K562 (cell line): ENCODE data around the gene PRM3. TPM values are rescaled to one million over a fixed set of nuclear protein-coding genes. Genes with fewer than 3 reads are reported as not detected.

Source experiments
- ATAC-seq: fragments of 200-7000 bp; cut with Tn5 transposase; 3 replicates; pipeline ENCODE4 v1.9.1; 2020; ENCODE audit warnings: moderate library complexity
- BruUV-seq: library from RNA; stranded (reverse); fragments of 400-500 nt; replicated peaks from 2 replicates; lab custom pipeline; 2021; lab: Mats Ljungman, UMichigan
- CTCF ChIA-PET: fragments of 300-600 bp; formaldehyde crosslinking; extraction: SDS; loops from one replicate; lab custom pipeline; 2021; ENCODE audit warnings: low intra/inter-chr PET ratio; lab: Yijun Ruan, JAX
- POLR2A ChIA-PET: fragments of 300-600, 350-650 bp; sonication (Branson Sonifier 250); formaldehyde crosslinking; extraction: SDS; loops from one replicate; lab custom pipeline; 2021; ENCODE audit warnings: antibody characterized with exemption, inconsistent platforms; lab: Yijun Ruan, JAX
- DNase-seq, 4 experiments: peaks; one replicate each; pipeline versions ENCODE4 v3.0.0 to v3.0.0-alpha.2; 2011 to 2018; ENCODE audit warnings: low spot score in 3 of 4, mixed read lengths in 3 of 4; ENCODE audit errors: extremely low read depth in 1 of 4
- FAIRE-seq: peaks from 2 replicates; lab custom pipeline; 2011; peaks lifted over from hg19 to GRCh38; lab: Jason Lieb, UNC
- H2AFZ ChIP-seq: 2 replicates; pipeline ENCODE4 v1.6.0; 2011; ENCODE audit warnings: low read depth, low read length, control low read depth, inconsistent platforms
- H3K27ac ChIP-seq: fragments of 200-600 bp; 3 replicates; pipeline ENCODE4 v1.8.0; 2011; ENCODE audit warnings: low read depth, mild to moderate bottlenecking, control low read depth, inconsistent platforms, low read length, moderate library complexity, mixed read lengths; ENCODE audit errors: extremely low read depth
- H3K27me3 ChIP-seq, 2 experiments: fragments of 300-600 bp in 1 of 2; 2 replicates in 1 of 2; 3 replicates in 1 of 2; pipeline versions ENCODE4 v1.6.0 to v1.8.0; 2011; ENCODE audit warnings: inconsistent platforms in 2 of 2, low read length in 2 of 2, mild to moderate bottlenecking in 1 of 2, mixed read lengths in 1 of 2, moderate library complexity in 1 of 2; ENCODE audit not compliant: control insufficient read depth in 2 of 2, insufficient read depth in 2 of 2
- H3K36me3 ChIP-seq: fragments of 300-600 bp; 3 replicates; pipeline ENCODE4 v1.8.0; 2011; ENCODE audit warnings: mild to moderate bottlenecking, low read length, inconsistent platforms; ENCODE audit not compliant: control insufficient read depth, insufficient read depth
- H3K4me1 ChIP-seq, 2 experiments: fragments of 200-600 bp in 1 of 2; replicated peaks in 1 of 2; 2 replicates in 1 of 2; 3 replicates in 1 of 2; pipeline versions ENCODE4 v1.5.1 to v1.8.0; 2011; ENCODE audit warnings: inconsistent platforms in 2 of 2, low read length in 2 of 2, mild to moderate bottlenecking in 1 of 2, mixed read lengths in 1 of 2, moderate library complexity in 1 of 2; ENCODE audit not compliant: control insufficient read depth in 2 of 2, insufficient read depth in 2 of 2
- H3K4me2 ChIP-seq: 2 replicates; pipeline ENCODE4 v1.6.1; 2011; ENCODE audit warnings: low read length, control low read depth, inconsistent platforms, mixed read lengths; ENCODE audit not compliant: insufficient read depth
- H3K4me3 ChIP-seq: fragments of 200-600 bp; sonication (generic), shearing (Covaris generic); 2 replicates; pipeline ENCODE4 v1.5.1; 2016; ENCODE audit warnings: control low read depth, inconsistent platforms
- H3K79me2 ChIP-seq: fragments of 200-600 bp; 3 replicates; pipeline ENCODE4 v1.8.0; 2011; ENCODE audit warnings: low read length, inconsistent platforms; ENCODE audit not compliant: control insufficient read depth, insufficient read depth
- H3K9ac ChIP-seq, 2 experiments: 2 replicates each; pipeline versions ENCODE4 v1.6.0 to v1.6.1; 2011; ENCODE audit warnings: low read depth in 2 of 2, low read length in 2 of 2, control low read depth in 1 of 2, inconsistent platforms in 1 of 2, mild to moderate bottlenecking in 1 of 2, mixed read lengths in 1 of 2; ENCODE audit not compliant: insufficient read depth in 1 of 2
- H3K9me1 ChIP-seq: one replicate; pipeline ENCODE4 v1.6.0; 2011; ENCODE audit warnings: inconsistent platforms, mild to moderate bottlenecking, low read length, moderate library complexity; ENCODE audit not compliant: control insufficient read depth, insufficient read depth
- H3K9me3 ChIP-seq: replicated peaks from 2 replicates; pipeline ENCODE4 v1.5.1; 2011; ENCODE audit warnings: low read depth, low read length, inconsistent platforms; ENCODE audit not compliant: control insufficient read depth, insufficient read depth
- H4K20me1 ChIP-seq: replicated peaks from 2 replicates; pipeline ENCODE4 v1.6.1; 2011; ENCODE audit warnings: low read length, inconsistent platforms, mixed read lengths; ENCODE audit not compliant: control insufficient read depth, insufficient read depth
- ARID1B ChIP-seq: fragments of 450-650 bp; IDR thresholded peaks from 2 replicates; pipeline ENCODE4 v1.6.1; 2016; ENCODE audit warnings: antibody characterized with exemption, mild to moderate bottlenecking, inconsistent platforms
- CEBPB ChIP-seq: fragments of 450-650 bp; IDR thresholded peaks from 2 replicates; pipeline ENCODE4 v1.6.1; 2016; ENCODE audit warnings: missing genetic modification characterization, missing compliant biosample characterization
- CREBBP ChIP-seq: IDR thresholded peaks from one replicate; pipeline ENCODE4 v1.6.1; 2012; ENCODE audit warnings: low read depth, mild to moderate bottlenecking, control low read depth, inconsistent platforms, low read length
- CTCFL ChIP-seq: IDR thresholded peaks from 2 replicates; pipeline ENCODE4 v1.6.1; 2011; ENCODE audit warnings: borderline replicate concordance, low read depth, mild to moderate bottlenecking, moderate library complexity, low read length; ENCODE audit not compliant: insufficient read depth, poor library complexity, severe bottlenecking
- DEAF1 ChIP-seq: fragments of 450-650 bp; formaldehyde crosslinking; IDR thresholded peaks from 2 replicates; pipeline ENCODE4 v1.4.0; 2020; ENCODE audit warnings: mild to moderate bottlenecking, moderate library complexity
- GTF3C2 ChIP-seq: IDR thresholded peaks from 3 replicates; pipeline ENCODE4 v1.6.1; 2011; ENCODE audit warnings: borderline replicate concordance, mild to moderate bottlenecking, moderate library complexity; ENCODE audit not compliant: insufficient read length; ENCODE audit errors: extremely low read depth
- HDAC2 ChIP-seq: fragments of 450-650 bp; IDR thresholded peaks from 2 replicates; pipeline ENCODE4 v1.6.1; 2016; ENCODE audit warnings: mild to moderate bottlenecking
- HOXB6 ChIP-seq: fragments of 250-450 bp; sonication (Bioruptor Pico); IDR thresholded peaks from 2 replicates; pipeline ENCODE4 v1.5.1; 2022; ENCODE audit warnings: mild to moderate bottlenecking, borderline replicate concordance
- MTA3 ChIP-seq: fragments of 450-650 bp; formaldehyde crosslinking; IDR thresholded peaks from 2 replicates; pipeline ENCODE4 v1.6.1; 2017; ENCODE audit warnings: mild to moderate bottlenecking, borderline replicate concordance
- NUFIP1 ChIP-seq: fragments of 450-650 bp; IDR thresholded peaks from 2 replicates; pipeline ENCODE4 v1.6.1; 2018; ENCODE audit not compliant: partially characterized antibody
- POLR2B ChIP-seq: fragments of 450-650 bp; IDR thresholded peaks from 2 replicates; pipeline ENCODE4 v1.6.1; 2018; ENCODE audit warnings: low read depth; ENCODE audit not compliant: partially characterized antibody
- TBL1XR1 ChIP-seq, 2 experiments: IDR thresholded peaks; 2 replicates each; pipeline ENCODE4 v1.6.1; 2012; ENCODE audit warnings: improper control_type of control experiment in 2 of 2, low read length in 2 of 2, mild to moderate bottlenecking in 1 of 2
- U2AF2 ChIP-seq: fragments of 200-400 bp; formaldehyde crosslinking; optimal IDR thresholded peaks from 2 replicates; pipeline ENCODE3; 2017; ENCODE audit warnings: low read depth, mild to moderate bottlenecking, low read length
- ZC3H4 ChIP-seq: sonication (generic); formaldehyde crosslinking; IDR thresholded peaks from 2 replicates; pipeline ENCODE4 v1.9.0; 2021; ENCODE audit warnings: missing genetic modification reagents, borderline replicate concordance
- ZEB2 ChIP-seq: fragments of 450-650 bp; IDR thresholded peaks from 2 replicates; pipeline ENCODE4 v1.6.1; 2016
- ZNF174 ChIP-seq: fragments of 250-450 bp; sonication (Bioruptor Pico); IDR thresholded peaks from 2 replicates; pipeline ENCODE4 v1.4.0; 2020; ENCODE audit warnings: mild to moderate bottlenecking
- ZNF217 ChIP-seq: sonication (generic); formaldehyde crosslinking; IDR thresholded peaks from 2 replicates; pipeline ENCODE4 v1.8.0; 2022; ENCODE audit warnings: mild to moderate bottlenecking, missing genetic modification reagents
- ZNF253 ChIP-seq: fragments of 250-450 bp; sonication (Bioruptor Pico); conservative IDR thresholded peaks from 2 replicates; pipeline ENCODE4 v1.6.1; 2021; ENCODE audit warnings: mild to moderate bottlenecking
- WGBS: fragments of 100-300 bp; shearing (Covaris generic); methylation state at CpG from one replicate; pipeline ENCODE4 v1.1.6; 2016; ENCODE audit warnings: low coverage, mixed read lengths; ENCODE audit not compliant: insufficient coverage; ENCODE audit errors: missing lambda C conversion rate; 5-methylcytosine and 5-hydroxymethylcytosine counted together
- in situ Hi-C: fragments of 300-500 bp; cut with MboI; formaldehyde crosslinking; loops from 4 replicates; pipeline ENCODE4 v1.15.0; 2018; ENCODE audit warnings: inconsistent platforms, mixed read lengths
- intact Hi-C: fragments of 100-400 bp; cut with micrococcal nuclease; formaldehyde crosslinking; loops from 2 replicates; pipeline ENCODE4 v1.14.2; 2022
- polyA plus RNA-seq, 8 experiments: library from polyadenylated mRNA; depleted of rRNA in 4 of 8; stranded (reverse) in 5 of 8; unstranded in 3 of 8; fragments of >200 nt; fragmentation: Nextera tagmentation in 2 of 8; fragmentation: Illumina TruSeq in 1 of 8; extraction: Ambion mirVana in 2 of 8; extraction: Trizol in 1 of 8; gene quantifications; 2 replicates each; pipeline versions ENCODE4 v1.2.1 to v1.2.3, GENCODE V29; 2011 to 2014; ENCODE audit warnings: inconsistent platforms in 1 of 8, missing spikeins in 1 of 8
- total RNA-seq, 7 experiments: library from RNA; depleted of rRNA in 6 of 7; stranded (reverse); fragments of >200 nt in 6 of 7; fragmentation: Illumina TruSeq in 2 of 7; extraction: Trizol in 2 of 7; gene quantifications; 2 replicates each; pipeline versions ENCODE4 v1.2.1 to v1.2.3, GENCODE V29; 2011 to 2021; ENCODE audit warnings: low replicate concordance in 1 of 7

PRM3 gene
- total and polyA plus RNA-seq, 9 of the 15 experiments (the other 6 are each of a cell fraction or from before 2014, with no cell fraction given) = not detected

- 18% methylated on average over 6 of the region's 6 CpGs for WGBS
- intact Hi-C loops = no loop called here
- TF ChIP-seq GTF3C2 (no peak), NUFIP1 (no peak), ZC3H4 (CRISPR knock-in tag) (no peak), ZEB2 (no peak), U2AF2 (no peak), POLR2B (no peak), MTA3 (no peak), CEBPB (tag) (no peak), HOXB6 (CRISPR knock-in tag) (no peak), HDAC2 (no peak), CTCFL (no peak), ARID1B (no peak), ZNF217 (CRISPR knock-in tag) (no peak), ZNF253 (CRISPR knock-in tag) (no peak), CREBBP (no peak), TBL1XR1 (IDR thresholded peaks at IDR 0.05; ENCODE audit: low read length in 2 of 2) (no peak), ZNF174 (CRISPR knock-in tag) (no peak), DEAF1 (CRISPR knock-in tag) (no peak)
These were observed 945 bp downstream of the PRM3 start for GRCh38 chr16:11272484-11272883.

More at GRCh38 chr16:11272484-11272883, 945 bp downstream of the PRM3 start:
- Histone ChIP-seq H3K4me2 (no peak overlapping the region), H3K27me3 (peaks cover 18 to 31% of the 10 kb centered on the region in 2 experiments; a peak in 4 of 5 replicates), H3K9ac (no peak overlapping the region), H3K4me1 (peaks cover 0 to 16% of the 10 kb centered on the region in 2 experiments; a peak in 1 of 5 replicates), H3K36me3 (no peaks in the 10 kb centered on the region), H3K79me2 (no peaks in the 10 kb centered on the region), H3K4me3 (no peak overlapping the region), H2AFZ (no peak overlapping the region), H3K27ac (no peak overlapping the region), H4K20me1 (0 out of 2 replicates have a peak, but pooled peaks cover 2% of the 10 kb centered on the region), H3K9me1 (no peaks in the 10 kb centered on the region), H3K9me3 (no peaks in the 10 kb centered on the region)
- BruUV-seq = no TSS peak
- ATAC-seq (no peak), DNase-seq (no peak), FAIRE-seq (no peak)
- CTCF ChIA-PET = no interaction called here
- POLR2A ChIA-PET = interaction anchor here (0.6 to 1.8 kb wide), 4 partner anchors 11 to 62 kb away, joined by 3 to 8 read pairs (median 5); partner anchors contain the start of gene SOCS1
- in situ Hi-C loops = no loop called here
